A549 treated with AZD9567 at 1 μM for 4 hours (cell line): ENCODE data around the gene CCDC110. TPM values are rescaled to one million over a fixed set of nuclear protein-coding genes. Genes with fewer than 3 reads are reported as not detected.

Experiments used
- total RNA-seq: library from RNA; stranded (reverse); fragments of 200-300 nt; extraction: Qiagen RNA extraction; gene quantifications from 5 replicates; pipeline ENCODE4 v1.2.3, GENCODE V29; 2022; ENCODE audit not compliant: insufficient read depth

The CCDC110 gene
- 0.13 TPM in 1 of 5 replicates, not detected in the others for total RNA-seq

DNA sequence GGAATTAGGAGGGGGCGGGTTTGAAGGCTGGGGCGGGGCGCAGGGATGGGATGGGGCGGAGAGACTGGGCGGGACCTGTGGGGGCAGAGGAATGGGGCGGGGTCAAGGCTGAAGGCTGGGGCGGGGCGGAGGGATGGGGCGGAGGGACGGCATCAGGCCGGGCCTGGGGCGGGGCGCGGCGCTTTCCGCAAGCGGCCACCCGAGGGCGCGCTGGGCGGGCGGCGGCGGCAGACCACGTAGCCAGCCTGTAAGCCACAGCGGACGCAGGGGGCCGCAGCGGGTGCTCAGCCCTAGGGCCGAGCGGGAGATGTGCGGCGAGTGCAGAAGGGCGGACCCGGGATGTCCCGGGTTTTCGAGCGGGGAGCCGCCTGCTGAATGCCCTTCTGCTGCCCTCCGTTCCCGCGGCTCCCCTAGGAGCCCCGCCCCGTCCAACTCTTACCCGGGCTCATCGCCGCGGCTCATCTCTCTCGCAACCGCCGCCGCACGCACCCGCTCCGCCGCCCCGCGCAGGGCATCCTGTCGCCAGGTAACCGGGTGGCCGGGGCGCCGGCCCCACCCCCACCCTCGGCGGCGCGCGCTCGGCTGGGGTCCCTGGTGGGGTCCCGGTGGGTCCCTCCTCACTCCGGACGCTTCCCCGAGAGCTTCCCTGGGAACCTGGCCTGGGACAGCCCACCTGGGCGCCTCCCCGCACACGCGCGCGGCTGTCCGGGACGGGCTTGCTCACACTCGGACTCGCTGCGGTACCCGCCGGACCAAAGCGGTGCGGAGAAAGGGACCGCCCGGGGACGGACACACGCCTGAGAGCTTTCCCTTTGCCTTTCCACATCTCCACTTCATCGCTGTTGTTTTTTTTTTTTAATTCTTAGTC is at the start of gene CCDC110:
Gene CCDC110, minus strand, starts transcription at position 499 of the 868 bp plus-strand sequence. Its CDS starts 50 bp downstream, at position 449.

DNA sequence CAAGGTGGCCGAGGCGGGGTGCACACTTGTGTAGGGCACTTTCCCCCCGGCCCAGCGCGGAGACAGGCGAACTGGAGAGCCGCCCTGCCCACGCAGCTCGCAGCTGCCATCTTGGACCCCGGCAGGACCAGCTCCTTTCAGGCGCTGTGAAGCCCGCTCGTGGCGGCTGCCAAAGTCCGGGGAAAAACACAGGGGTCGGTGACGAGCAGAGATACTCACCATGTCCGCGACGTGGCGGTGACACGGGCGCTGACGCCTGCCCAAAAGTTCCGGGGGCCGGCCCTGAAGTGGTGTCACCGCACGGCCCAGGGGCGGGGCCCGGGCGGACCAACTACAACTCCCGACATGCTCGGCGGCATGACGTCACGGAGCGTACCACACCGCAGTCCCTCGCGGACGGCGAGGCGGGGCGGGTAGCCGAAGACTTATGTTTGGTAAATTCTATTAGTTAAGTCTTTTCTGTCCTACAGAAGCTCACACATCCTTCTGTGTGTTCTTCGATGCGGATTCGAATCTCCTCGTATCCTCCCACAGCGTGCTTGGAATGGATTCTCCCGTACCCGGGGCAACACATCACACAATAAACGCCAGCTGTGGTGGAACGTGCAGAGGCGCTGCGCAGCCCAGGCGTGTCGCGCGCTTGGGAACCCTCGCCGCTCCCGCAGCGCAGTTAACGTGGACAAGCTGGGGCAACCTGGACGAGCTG is 45.7 kb downstream of the CCDC110 start, which contains the start of gene UFSP2:
Gene UFSP2, minus strand, starts transcription at position 318 of the 706 bp plus-strand sequence. Its CDS starts 96 bp downstream, at position 222.

DNA sequence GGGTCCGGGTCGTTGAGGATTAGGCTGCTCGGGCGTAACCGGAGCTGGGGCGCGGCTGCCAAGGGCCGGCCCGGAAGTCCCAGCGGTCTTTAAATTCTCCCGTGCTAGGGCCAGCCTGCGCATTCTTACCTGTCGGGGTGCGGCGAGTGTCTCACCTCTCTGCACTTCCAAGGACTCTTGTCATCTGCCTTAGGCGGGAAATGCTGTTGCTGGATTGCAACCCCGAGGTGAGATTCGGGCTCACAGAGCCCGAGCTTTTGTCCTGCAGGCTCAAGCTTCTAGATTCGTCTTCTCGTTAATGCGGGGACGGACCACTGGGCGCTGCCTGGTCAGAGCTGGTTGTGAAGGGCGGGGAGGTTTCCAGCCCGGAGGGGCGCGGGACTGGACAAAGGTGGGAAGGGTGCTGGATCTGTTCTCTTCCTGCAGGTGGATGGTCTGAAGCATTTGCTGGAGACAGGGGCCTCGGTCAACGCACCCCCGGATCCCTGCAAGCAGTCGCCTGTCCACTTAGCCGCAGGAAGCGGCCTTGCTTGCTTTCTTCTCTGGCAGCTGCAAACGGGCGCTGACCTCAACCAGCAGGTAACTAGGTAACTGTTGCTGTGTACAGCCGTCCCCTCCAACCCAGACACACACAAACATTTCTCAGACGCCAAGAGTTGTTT is 74.7 kb downstream of the CCDC110 start, which contains the start of gene ANKRD37:
Gene ANKRD37, plus strand, starts transcription at position 118 of the 662 bp plus-strand sequence. Its CDS starts 83 bp downstream, at position 201.

DNA sequence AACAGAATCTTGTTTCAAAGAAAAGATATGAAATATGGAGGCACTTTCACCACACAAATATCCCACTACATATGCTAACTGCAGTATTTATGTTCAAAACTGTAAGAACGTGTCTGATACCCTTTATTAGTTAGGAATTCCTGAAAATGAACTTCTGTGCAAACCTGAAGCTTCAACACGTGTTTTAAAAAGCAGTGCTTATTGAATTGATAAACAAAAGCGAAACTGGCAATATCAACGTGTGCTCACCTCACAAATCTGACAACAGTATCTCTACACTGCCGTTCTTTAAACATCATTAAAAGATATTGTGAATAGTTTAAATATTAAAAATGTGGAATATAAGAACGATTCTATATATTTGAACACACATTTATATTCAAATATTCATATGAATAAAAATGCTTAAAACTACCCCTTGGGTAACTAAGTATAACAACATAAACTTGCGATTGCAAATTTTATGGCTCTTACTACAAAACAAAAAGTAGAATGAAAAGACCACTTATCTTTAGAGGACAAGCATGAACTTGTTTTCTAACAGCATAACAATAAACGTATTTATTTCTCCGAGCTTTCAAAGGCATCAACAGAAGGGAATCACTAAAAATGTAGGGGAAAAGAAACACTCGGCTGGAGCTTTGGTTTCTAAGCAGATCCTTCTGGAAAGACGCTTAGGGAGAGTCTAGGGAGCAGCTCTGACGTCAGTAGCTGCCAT is 76.1 kb downstream of the CCDC110 start, which contains the start of gene LRP2BP:
Gene LRP2BP, minus strand, starts transcription at position 687 of the 718 bp plus-strand sequence. CDS start 17,738 bp downstream, outside the sequence.

Other genes starting within 250 kb of the CCDC110 start
- 0.12 to 0.29 TPM (median 0.13 TPM) in 4 of 5 replicates, not detected in the other for gene LRP2BP, start 75.8 kb downstream of the CCDC110 start, total RNA-seq
- 2.8 to 4.0 TPM (median 3.8 TPM) in 4 of 5 replicates, not detected in the other for gene ANKRD37, start 74.9 kb downstream of the CCDC110 start, total RNA-seq
- gene UFSP2, start 45.8 kb downstream of the CCDC110 start, total RNA-seq: 10.3 to 17.8 TPM (median 11.4 TPM) in 5 replicates
- gene PDLIM3, start 63.8 kb upstream of the CCDC110 start, total RNA-seq: 0.08 to 0.30 TPM (median 0.22 TPM) in 4 of 5 replicates, not detected in the other